ENCODE results near the gene FHOD1. TPM values are rescaled to one million over a fixed set of nuclear protein-coding genes. Genes with fewer than 3 reads are reported as not detected.

Gene FHOD1
- total RNA-seq, 1 experiment from 2014 or later = 45.5 TPM

GRCh38 chr16:67255553-67256221, 8.4 kb upstream of the FHOD1 start:
- Histone ChIP-seq H3K9ac (ENCODE audit: low read length) (no peak overlapping the region), H2AFZ (ENCODE audit: low read length) (no peak overlapping the region), H3K36me3 (ENCODE audit: low read depth, low read length) (no peaks in the 10 kb centered on the region), H3K79me2 (ENCODE audit: low read length) (no peaks in the 10 kb centered on the region), H3K4me1 (ENCODE audit: insufficient read depth, low read length) (no peaks in the 10 kb centered on the region), H3K4me2 (ENCODE audit: low read length) (no peak overlapping the region), H4K20me1 (ENCODE audit: low read length) (no peaks in the 10 kb centered on the region), H3F3A (ENCODE audit: low read length, unreplicated experiment) (no peaks in the 10 kb centered on the region), H3K4me3 (ENCODE audit: low read length) (no peak overlapping the region), H3K9me3 (ENCODE audit: low read length) (no peaks in the 10 kb centered on the region), H3K27ac (ENCODE audit: low read length) (no peak overlapping the region), H3K27me3 (ENCODE audit: low read length) (no peaks in the 10 kb centered on the region), H3K9me2 (replicated peaks; ENCODE audit: low read length) (no peaks in the 10 kb centered on the region)
- intact Hi-C loops (cut with micrococcal nuclease) = no loop called here
- TF ChIP-seq CTCF (conservative IDR thresholded peaks at IDR 0.05; ENCODE audit: low read depth, low read length) (no peak), EZH2 (IDR thresholded peaks at IDR 0.05; ENCODE audit: low read length, unreplicated experiment) (no peak), EZH2phosphoT487 (IDR thresholded peaks at IDR 0.05; ENCODE audit: borderline replicate concordance, low read length) (no peak)
- no peak for DNase-seq
- ChIA-PET CTCF (no interaction called here), POLR2A (ENCODE audit: unreplicated experiment) (no interaction called here)
- ATAC-seq = no peak
- BruUV-seq (replicated peaks) = no TSS peak

DNA sequence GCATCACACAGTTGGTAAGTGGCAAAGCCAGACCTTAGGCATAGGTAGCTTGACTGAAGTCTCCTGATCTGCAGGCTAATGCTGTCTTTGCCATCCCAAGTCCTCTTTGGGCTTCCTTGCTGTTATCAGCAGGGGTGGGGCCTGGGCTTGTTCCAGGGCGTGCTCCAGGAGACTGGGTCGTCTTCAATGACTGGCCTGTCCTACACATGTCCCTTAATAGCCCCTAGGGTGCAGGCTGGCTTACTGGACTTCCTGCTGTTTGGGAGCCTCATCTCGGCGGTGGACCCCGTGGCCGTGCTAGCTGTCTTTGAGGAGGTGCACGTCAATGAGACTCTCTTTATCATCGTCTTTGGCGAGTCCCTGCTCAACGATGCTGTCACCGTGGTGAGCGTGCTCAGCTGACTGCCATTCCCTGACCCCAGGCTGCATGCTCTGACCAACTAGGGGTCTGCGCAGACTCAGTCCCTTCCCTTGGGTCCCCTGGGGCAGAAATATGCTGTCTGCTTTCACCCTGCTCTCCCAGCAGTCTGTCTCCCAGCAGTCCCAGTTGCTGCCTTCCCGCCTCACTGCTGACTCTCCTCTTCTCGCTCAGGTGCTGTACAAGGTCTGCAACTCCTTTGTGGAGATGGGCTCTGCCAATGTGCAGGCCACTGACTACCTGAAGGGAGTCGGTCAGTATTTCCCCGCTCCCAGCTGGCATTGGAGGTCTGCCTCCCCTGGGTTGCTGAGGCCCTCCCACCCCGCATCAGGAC, 7.7 kb upstream of the FHOD1 start:
- H3K9me2 ChIP-seq (replicated peaks; ENCODE audit: low read length) = no peaks in the 10 kb centered on the region
- TF ChIP-seq CTCF (conservative IDR thresholded peaks at IDR 0.05; ENCODE audit: low read depth, low read length) (no peak), EZH2phosphoT487 (IDR thresholded peaks at IDR 0.05; ENCODE audit: borderline replicate concordance, low read length) (no peak), EZH2 (IDR thresholded peaks at IDR 0.05; ENCODE audit: low read length, unreplicated experiment) (no peak)
- no peak overlapping the region for H3K27ac ChIP-seq (ENCODE audit: low read length)
- intact Hi-C loops (cut with micrococcal nuclease) = no loop called here
- ChIA-PET POLR2A (ENCODE audit: unreplicated experiment) (no interaction called here), CTCF (no interaction called here)
- no peaks in the 10 kb centered on the region for H4K20me1 ChIP-seq (ENCODE audit: low read length)
- no TSS peak for BruUV-seq (replicated peaks)
- no peaks in the 10 kb centered on the region for H3K9me3 ChIP-seq (ENCODE audit: low read length)
- H3K4me3 ChIP-seq (ENCODE audit: low read length) = no peak overlapping the region
- no peak for ATAC-seq
- no peak for DNase-seq
- H3K79me2 ChIP-seq (ENCODE audit: low read length) = no peaks in the 10 kb centered on the region
- no peaks in the 10 kb centered on the region for H3K4me1 ChIP-seq (ENCODE audit: insufficient read depth, low read length)
- no peaks in the 10 kb centered on the region for H3K27me3 ChIP-seq (ENCODE audit: low read length)
- no peak overlapping the region for H3K4me2 ChIP-seq (ENCODE audit: low read length)
- no peak overlapping the region for H2AFZ ChIP-seq (ENCODE audit: low read length)
- no peaks in the 10 kb centered on the region for H3K36me3 ChIP-seq (ENCODE audit: low read depth, low read length)
- no peaks in the 10 kb centered on the region for H3F3A ChIP-seq (ENCODE audit: low read length, unreplicated experiment)
- no peak overlapping the region for H3K9ac ChIP-seq (ENCODE audit: low read length)
